GM12891 (cell line): ENCODE data around the gene GGT7.
"Not testable (repeated sequence)": the region's sequence is repeated elsewhere in the genome, so short reads cannot be mapped to it uniquely, and the experiment has no call there.

Source experiments
- DNase-seq: peaks from one replicate; pipeline ENCODE4 v3.0.0; 2011; ENCODE audit warnings: low spot score; ENCODE audit not compliant: insufficient read length
- FAIRE-seq: peaks from 2 replicates; lab custom pipeline; 2011; peaks lifted over from hg19 to GRCh38; lab: Jason Lieb, UNC
- PAX5 ChIP-seq: IDR thresholded peaks from 2 replicates; pipeline ENCODE4 v1.6.1; 2011; ENCODE audit warnings: low read length, moderate library complexity, mild to moderate bottlenecking; ENCODE audit not compliant: insufficient read depth, severe bottlenecking
- POLR2A ChIP-seq: IDR thresholded peaks from 2 replicates; pipeline ENCODE4 v1.6.1; 2011; ENCODE audit warnings: low read depth, low read length, control low read depth
- POLR2AphosphoS5 ChIP-seq: IDR thresholded peaks from 2 replicates; pipeline ENCODE4 v1.6.1; 2011; ENCODE audit warnings: low read depth, low read length, control low read depth
- POU2F2 ChIP-seq: IDR thresholded peaks from 2 replicates; pipeline ENCODE4 v1.6.1; 2011; ENCODE audit warnings: low read depth, mild to moderate bottlenecking, control low read depth, low read length, moderate library complexity
- SPI1 ChIP-seq: IDR thresholded peaks from 2 replicates; pipeline ENCODE4 v1.6.1; 2011; ENCODE audit warnings: low read depth, low read length, control low read depth
- TAF1 ChIP-seq: IDR thresholded peaks from 2 replicates; pipeline ENCODE4 v1.6.1; 2011; ENCODE audit warnings: low read depth, low read length, control low read depth

GGT7 gene

GRCh38 chr20:34824452-34824805 lies 48.2 kb downstream of the GGT7 start:
- DNase-seq = peak; percentile 56
- peak; percentile 66 for FAIRE-seq
- 0 out of 2 replicates have a peak, but pooled peaks have one; percentile 0 for TF ChIP-seq SPI1
- TF ChIP-seq TAF1 = no peak
- 0 out of 2 replicates have a peak, but pooled peaks have one; percentile 24 for TF ChIP-seq POLR2AphosphoS5

GRCh38 chr20:34824026-34824425 lies 48.6 kb downstream of the GGT7 start:
- FAIRE-seq = no peak
- TF ChIP-seq POLR2AphosphoS5 (no peak), PAX5 (no peak), SPI1 (no peak), POLR2A (no peak), TAF1 (no peak), POU2F2 (no peak)
- no peak for DNase-seq

GRCh38 chr20:34820805-34821578 lies 51.7 kb downstream of the GGT7 start:
- DNase-seq = no peak
- no peak for FAIRE-seq
- TF ChIP-seq SPI1 = no peak
- TF ChIP-seq TAF1 = no peak
- no peak for TF ChIP-seq POLR2AphosphoS5
- TF ChIP-seq PAX5 = no peak
- TF ChIP-seq POU2F2 = no peak
- no peak for TF ChIP-seq POLR2A

GRCh38 chr20:34817801-34818200 lies 54.9 kb downstream of the GGT7 start:
- DNase-seq (no peak), FAIRE-seq (no peak)
- TF ChIP-seq POLR2A = no peak

GRCh38 chr20:34817072-34817471 lies 55.6 kb downstream of the GGT7 start:
- no peak for FAIRE-seq
- TF ChIP-seq POLR2A (no peak), POU2F2 (no peak), SPI1 (no peak), TAF1 (no peak), PAX5 (no peak), POLR2AphosphoS5 (no peak)

GRCh38 chr20:34815636-34816035 lies 57.0 kb downstream of the GGT7 start:
- TF ChIP-seq POLR2A (no peak), SPI1 (no peak)
- no peak for DNase-seq
- no peak for FAIRE-seq

More at GRCh38 chr20:34817072-34817471, 55.6 kb downstream of the GGT7 start:
- no peak for DNase-seq

- DNase-seq (no peak), FAIRE-seq (no peak)
- TF ChIP-seq POLR2A = no peak
- TF ChIP-seq POU2F2 = no peak
- no peak for TF ChIP-seq SPI1
- TF ChIP-seq TAF1 = no peak
- TF ChIP-seq PAX5 = no peak
- TF ChIP-seq POLR2AphosphoS5 = no peak
Measured at GRCh38 chr20:34808583-34808982, 64.1 kb downstream of the GGT7 start.

- DNase-seq = not testable (repeated sequence)
Measured at GRCh38 chr20:34807944-34808465, 64.7 kb downstream of the GGT7 start.

GRCh38 chr20:34806255-34806654 lies 66.4 kb downstream of the GGT7 start:
- no peak for DNase-seq
- no peak for FAIRE-seq
- TF ChIP-seq POU2F2 (no peak), TAF1 (no peak), PAX5 (no peak), SPI1 (no peak; the same call in 1 of the 2 replicates), POLR2AphosphoS5 (no peak), POLR2A (no peak)

More at GRCh38 chr20:34807944-34808465, 64.7 kb downstream of the GGT7 start:
- FAIRE-seq = not testable (repeated sequence)

- FAIRE-seq (no peak), DNase-seq (no peak)
- TF ChIP-seq POLR2A = no peak
- no peak for TF ChIP-seq PAX5
- no peak for TF ChIP-seq POU2F2
- no peak for TF ChIP-seq TAF1
- no peak for TF ChIP-seq SPI1
- TF ChIP-seq POLR2AphosphoS5 = no peak
Measured at GRCh38 chr20:34798871-34799270, 73.8 kb downstream of the GGT7 start.
